SU-DHL-6 (cell line): Measurements from ENCODE around the gene SLC6A3.
"Not testable (repeated sequence)": the region's sequence is repeated elsewhere in the genome, so short reads cannot be mapped to it uniquely, and the experiment has no call there.

Experiments
- H2AFZ ChIP-seq: fragments of 200-600 bp; sonication (generic); 2 replicates; pipeline ENCODE4 v1.6.1; 2014; ENCODE audit warnings: low read depth, mild to moderate bottlenecking, moderate library complexity, mixed read lengths, antibody characterized with exemption, low read length; ENCODE audit not compliant: severe bottlenecking
- H3F3A ChIP-seq: fragments of 200-600 bp; shearing (Covaris generic); 2 replicates; pipeline ENCODE4 v1.6.0; 2016; ENCODE audit warnings: antibody characterized with exemption, mild to moderate bottlenecking; ENCODE audit not compliant: insufficient read depth
- H3K27ac ChIP-seq: fragments of 200-600 bp; sonication (generic); 2 replicates; pipeline ENCODE4 v1.5.1; 2016; ENCODE audit warnings: low read depth, mild to moderate bottlenecking, low read length, moderate library complexity, mixed read lengths
- H3K27me3 ChIP-seq: fragments of 200-600 bp; sonication (generic), shearing (Covaris generic); 2 replicates; pipeline ENCODE4 v1.6.0; 2014; ENCODE audit warnings: mild to moderate bottlenecking, low read length
- H3K36me3 ChIP-seq: fragments of 200-600 bp; sonication (generic); 2 replicates; pipeline ENCODE4 v1.6.1; 2014; ENCODE audit warnings: mild to moderate bottlenecking, low read length, mixed read lengths
- H3K4me2 ChIP-seq: fragments of 300-600, 200-600 bp; shearing (Covaris generic), sonication (generic); 2 replicates; pipeline ENCODE4 v1.6.0; 2014; ENCODE audit warnings: low read length, low read depth, mild to moderate bottlenecking; ENCODE audit not compliant: poor library complexity, severe bottlenecking
- H3K4me3 ChIP-seq: fragments of 200-600 bp; sonication (generic); 2 replicates; pipeline ENCODE4 v1.5.1; 2014; ENCODE audit warnings: antibody characterized with exemption, low read length, mild to moderate bottlenecking, mixed read lengths; ENCODE audit not compliant: insufficient read depth, poor library complexity, severe bottlenecking
- H3K79me2 ChIP-seq: fragments of 200-600 bp; sonication (generic); 2 replicates; pipeline ENCODE4 v1.6.1; 2014; ENCODE audit warnings: mild to moderate bottlenecking, low read length, moderate library complexity; ENCODE audit not compliant: insufficient read depth
- H3K9ac ChIP-seq: fragments of 200-600 bp; sonication (generic); 2 replicates; pipeline ENCODE4 v1.7.0; 2014; ENCODE audit warnings: mild to moderate bottlenecking, low read length
- H3K9me2 ChIP-seq: fragments of 200-600 bp; sonication (generic); replicated peaks from 2 replicates; pipeline ENCODE4 v1.6.1; 2014; ENCODE audit warnings: low read length; ENCODE audit not compliant: insufficient read depth
- H3K9me3 ChIP-seq: fragments of 200-600 bp; sonication (generic); 2 replicates; pipeline ENCODE4 v1.6.1; 2014; ENCODE audit warnings: low read length, mixed read lengths; ENCODE audit not compliant: insufficient read depth
- H4K20me1 ChIP-seq: fragments of 200-600 bp; sonication (generic); 2 replicates; pipeline ENCODE4 v1.6.1; 2014; ENCODE audit warnings: low read depth, mild to moderate bottlenecking, antibody characterized with exemption, low read length, moderate library complexity, mixed read lengths
- CTCF ChIP-seq: fragments of 200-600 bp; sonication (generic); IDR thresholded peaks from one replicate; pipeline ENCODE4 v1.5.1; 2017; ENCODE audit warnings: antibody characterized with exemption, mild to moderate bottlenecking, low read length, moderate library complexity; ENCODE audit not compliant: insufficient read depth, poor library complexity, severe bottlenecking
- EZH2phosphoT487 ChIP-seq: fragments of 200-600 bp; sonication (generic), shearing (Covaris generic); conservative IDR thresholded peaks from 2 replicates; pipeline ENCODE4 v1.6.1; 2018; ENCODE audit warnings: mild to moderate bottlenecking, antibody characterized with exemption, low read length, moderate library complexity, mixed read lengths

The SLC6A3 gene

DNA sequence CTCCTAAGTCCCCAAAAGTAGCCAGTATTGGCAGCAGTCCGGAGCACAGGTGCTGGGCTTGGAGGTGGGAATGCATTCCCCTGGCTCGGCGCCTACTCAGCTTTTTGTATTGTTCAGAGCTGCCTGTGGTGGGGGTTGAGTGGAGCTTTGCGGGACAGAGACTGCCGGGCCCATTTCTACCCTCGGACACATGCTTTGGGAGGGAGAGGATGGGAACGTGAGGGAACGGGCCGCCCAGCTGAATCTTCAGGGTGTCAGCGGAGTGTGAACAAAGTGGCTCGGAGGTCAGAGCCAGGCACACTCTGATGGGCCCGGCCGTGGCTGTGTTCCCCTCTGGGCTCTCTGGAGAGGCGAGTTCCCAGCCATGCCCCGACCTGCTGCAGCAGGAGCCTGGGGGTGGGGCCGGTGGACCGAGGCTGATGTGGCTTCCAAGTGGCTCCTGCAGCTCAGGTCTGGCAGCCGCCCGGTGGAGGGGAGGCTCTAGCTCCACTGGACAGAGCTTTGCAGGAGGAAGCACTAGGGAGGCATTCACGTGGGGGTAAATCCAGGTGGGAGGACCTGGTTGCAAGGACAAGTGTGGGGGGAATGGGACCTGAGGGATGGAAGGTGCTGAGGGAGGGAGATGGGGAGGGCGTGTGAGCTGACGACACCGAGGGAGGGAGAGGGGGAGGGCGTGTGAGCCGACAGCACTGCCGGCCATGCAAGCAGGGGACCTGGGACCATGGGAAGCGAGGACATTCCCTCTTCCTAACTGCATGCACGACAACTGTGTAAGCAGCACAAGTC is 31.1 kb upstream of the SLC6A3 start:
- H3K9ac ChIP-seq: no peak overlapping the region
- H2AFZ ChIP-seq: no peak overlapping the region
- no peaks in the 10 kb centered on the region for H3F3A ChIP-seq
- TF ChIP-seq EZH2phosphoT487 (no peak), CTCF (no peak)
- H3K36me3 ChIP-seq: 0 out of 2 replicates have a peak, but pooled peaks cover 2% of the 10 kb centered on the region
- H4K20me1 ChIP-seq: no peaks in the 10 kb centered on the region
- H3K27ac ChIP-seq: no peak overlapping the region
- no peaks in the 10 kb centered on the region for H3K9me2 ChIP-seq
- H3K4me2 ChIP-seq: no peak overlapping the region
- no peaks in the 10 kb centered on the region for H3K9me3 ChIP-seq
- H3K27me3 ChIP-seq: no peaks in the 10 kb centered on the region
- no peak overlapping the region for H3K4me3 ChIP-seq
- H3K79me2 ChIP-seq: no peaks in the 10 kb centered on the region

- H2AFZ ChIP-seq, H3K79me2 ChIP-seq, H3K27ac ChIP-seq, H3K36me3 ChIP-seq, H3K9me3 ChIP-seq, H3F3A ChIP-seq, H3K9me2 ChIP-seq, H3K27me3 ChIP-seq, H3K9ac ChIP-seq, H3K4me3 ChIP-seq, H3K4me2 ChIP-seq, H4K20me1 ChIP-seq: not testable (repeated sequence)
These were observed 30.3 kb upstream of the SLC6A3 start for GRCh38 chr5:1475544-1475900.

DNA sequence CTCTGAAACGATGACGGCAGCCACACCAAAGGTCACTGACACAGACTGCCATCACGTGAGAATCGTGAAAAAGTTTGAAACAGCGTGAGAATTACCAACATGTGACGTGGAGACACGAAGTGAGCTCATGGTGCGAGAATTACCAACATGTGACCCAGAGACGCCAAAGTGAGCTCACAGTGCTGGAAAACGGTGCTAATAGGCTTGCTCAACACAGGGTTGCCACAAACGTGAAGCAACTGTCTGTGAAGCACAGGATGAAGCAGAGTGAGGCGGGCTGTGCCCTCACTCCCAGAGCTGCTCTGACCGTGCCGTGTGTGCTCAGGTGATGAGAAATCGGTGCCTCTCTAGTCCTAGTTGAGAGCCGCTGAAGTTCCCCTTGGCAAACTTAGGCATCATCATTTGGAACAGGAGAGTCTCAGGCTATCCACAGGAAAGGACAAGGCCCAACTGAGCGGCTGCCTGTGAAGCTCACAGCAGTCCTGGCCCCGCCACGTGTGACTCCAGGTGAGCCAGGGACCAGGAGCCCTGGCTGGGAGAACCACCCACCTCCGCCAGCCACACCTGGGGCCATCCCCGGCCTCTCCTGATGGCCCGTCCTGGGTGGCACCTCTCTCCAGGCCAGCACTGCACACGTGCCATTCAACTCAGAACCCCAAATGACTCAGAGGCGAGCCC is 29.8 kb upstream of the SLC6A3 start:
- H4K20me1 ChIP-seq: no peaks in the 10 kb centered on the region
- H3K4me3 ChIP-seq: no peak overlapping the region
- H3K79me2 ChIP-seq: no peaks in the 10 kb centered on the region
- H3K9me3 ChIP-seq: no peaks in the 10 kb centered on the region
- TF ChIP-seq CTCF: no peak
- H3F3A ChIP-seq: no peaks in the 10 kb centered on the region
- no peak overlapping the region for H3K9ac ChIP-seq
- H3K9me2 ChIP-seq: no peaks in the 10 kb centered on the region
- H3K4me2 ChIP-seq: no peak overlapping the region
- H2AFZ ChIP-seq: no peak overlapping the region
- 0 out of 2 replicates have a peak, but pooled peaks cover 2% of the 10 kb centered on the region for H3K36me3 ChIP-seq
- H3K27me3 ChIP-seq: no peaks in the 10 kb centered on the region
- no peak overlapping the region for H3K27ac ChIP-seq

DNA sequence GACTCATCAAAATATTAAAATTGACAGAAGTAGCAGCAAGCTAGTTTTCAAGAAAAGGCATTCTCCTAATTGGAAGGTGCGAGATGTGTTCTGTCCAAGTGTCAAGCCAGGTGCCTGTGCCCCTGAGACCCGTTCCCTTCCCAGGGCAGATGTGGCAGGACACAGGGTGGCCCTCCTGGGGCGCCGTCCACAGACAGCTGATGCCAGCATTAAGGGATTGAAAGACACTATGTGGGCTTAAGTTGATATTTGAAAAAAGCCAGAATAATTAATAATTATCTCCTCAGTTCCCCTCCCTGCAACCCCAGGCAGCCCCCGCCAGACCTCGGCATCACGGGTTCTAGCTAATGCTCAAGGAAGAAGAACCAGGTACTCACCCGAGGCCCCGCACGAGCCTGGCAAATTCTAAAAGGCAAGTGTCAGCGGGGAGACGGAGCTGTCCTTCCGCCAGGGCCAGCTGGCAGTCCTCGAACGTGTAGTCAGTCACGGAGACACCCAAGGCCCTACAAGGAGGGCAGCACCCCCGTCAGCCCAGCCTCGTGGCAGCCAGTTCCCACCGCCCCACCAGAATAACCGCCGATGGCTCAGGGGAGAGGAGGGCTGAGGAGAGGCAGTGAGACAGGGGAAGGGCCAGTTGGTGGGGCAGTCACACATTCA is 29.1 kb upstream of the SLC6A3 start:
- Histone ChIP-seq H3K27ac (no peak overlapping the region), H3K9ac (no peak overlapping the region), H4K20me1 (no peaks in the 10 kb centered on the region), H2AFZ (no peak overlapping the region), H3F3A (no peaks in the 10 kb centered on the region), H3K9me3 (no peaks in the 10 kb centered on the region), H3K4me3 (no peak overlapping the region), H3K79me2 (no peaks in the 10 kb centered on the region), H3K4me2 (no peak overlapping the region), H3K36me3 (0 out of 2 replicates have a peak, but pooled peaks cover 2% of the 10 kb centered on the region), H3K27me3 (no peaks in the 10 kb centered on the region), H3K9me2 (no peaks in the 10 kb centered on the region)
- TF ChIP-seq CTCF: no peak
